GM04504 (cell line): ENCODE results near the gene MYL12B.
"Not testable (repeated sequence)": the region's sequence is repeated elsewhere in the genome, so short reads cannot be mapped to it uniquely, and the experiment has no call there.

ENCODE experiments used
- DNase-seq: peaks from one replicate; pipeline ENCODE4 v3.0.0-alpha.2; 2012; ENCODE audit warnings: low read depth

Gene MYL12B

DNA sequence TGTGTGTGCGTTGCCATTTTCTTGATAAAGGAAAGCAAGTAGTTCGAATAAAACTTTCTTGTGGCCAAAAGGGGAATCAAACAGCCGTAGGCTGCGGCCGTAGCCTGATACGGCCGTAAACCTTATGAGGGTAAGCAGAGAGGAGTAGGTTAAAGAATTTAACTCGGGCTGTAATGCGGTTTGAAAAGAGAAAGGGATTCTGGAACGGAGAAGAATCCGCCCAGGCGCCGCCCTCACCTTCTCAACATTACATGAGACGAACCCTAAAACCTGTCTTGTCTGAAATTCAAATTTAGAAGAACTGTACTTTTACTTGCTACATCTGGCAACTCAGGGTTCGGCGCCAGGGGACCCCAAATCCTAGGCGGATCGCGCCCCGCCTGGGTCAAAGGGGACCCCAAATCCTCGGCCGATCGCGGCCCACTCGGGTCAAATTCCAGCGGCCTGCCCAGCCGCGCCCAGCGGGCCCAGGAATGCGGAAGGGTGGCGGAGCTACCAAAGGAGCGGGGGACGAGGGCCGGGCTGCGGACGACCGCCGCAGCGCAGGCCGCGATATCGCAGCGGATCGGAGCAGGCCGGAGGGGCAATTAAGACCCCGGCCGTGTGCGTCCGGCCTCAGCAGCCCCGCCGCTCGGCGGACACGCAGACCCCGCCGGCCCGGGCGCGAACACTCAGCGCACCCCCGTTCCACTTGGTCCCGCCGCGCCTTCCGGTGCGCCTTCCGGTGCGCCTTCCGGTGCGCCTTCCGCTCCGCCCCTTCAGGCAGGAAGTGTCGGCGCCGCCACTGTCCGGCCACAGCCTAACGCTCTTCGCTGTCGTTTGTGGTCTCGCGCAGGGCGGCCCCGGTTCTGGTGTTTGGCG lies at the start of gene MYL12B:
Gene MYL12B (plus strand): TSS at position 761 of the 861 bp plus-strand sequence. CDS start 10,766 bp downstream, outside the sequence.
- peak; percentile 54 for DNase-seq

DNA sequence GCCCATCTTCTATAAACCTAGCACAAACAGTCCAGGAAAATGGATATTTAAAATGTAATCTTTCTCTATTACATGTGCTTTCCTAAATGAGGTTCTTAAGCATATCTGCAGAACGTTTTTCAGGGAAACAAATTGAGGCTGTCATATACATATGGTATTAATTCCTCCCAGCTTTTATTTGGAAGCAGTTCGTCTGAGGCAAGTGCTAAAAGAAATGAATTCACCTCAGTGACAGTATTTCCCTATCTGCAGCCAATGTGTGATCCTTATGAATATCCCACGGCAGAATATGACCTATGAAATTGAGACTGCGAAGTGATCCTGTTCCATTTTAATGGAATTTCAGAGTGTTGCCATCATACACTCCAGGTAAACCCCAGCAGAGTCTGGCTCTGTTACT lies 49.3 kb upstream of the MYL12B start:
- DNase-seq, result no peak

DNA sequence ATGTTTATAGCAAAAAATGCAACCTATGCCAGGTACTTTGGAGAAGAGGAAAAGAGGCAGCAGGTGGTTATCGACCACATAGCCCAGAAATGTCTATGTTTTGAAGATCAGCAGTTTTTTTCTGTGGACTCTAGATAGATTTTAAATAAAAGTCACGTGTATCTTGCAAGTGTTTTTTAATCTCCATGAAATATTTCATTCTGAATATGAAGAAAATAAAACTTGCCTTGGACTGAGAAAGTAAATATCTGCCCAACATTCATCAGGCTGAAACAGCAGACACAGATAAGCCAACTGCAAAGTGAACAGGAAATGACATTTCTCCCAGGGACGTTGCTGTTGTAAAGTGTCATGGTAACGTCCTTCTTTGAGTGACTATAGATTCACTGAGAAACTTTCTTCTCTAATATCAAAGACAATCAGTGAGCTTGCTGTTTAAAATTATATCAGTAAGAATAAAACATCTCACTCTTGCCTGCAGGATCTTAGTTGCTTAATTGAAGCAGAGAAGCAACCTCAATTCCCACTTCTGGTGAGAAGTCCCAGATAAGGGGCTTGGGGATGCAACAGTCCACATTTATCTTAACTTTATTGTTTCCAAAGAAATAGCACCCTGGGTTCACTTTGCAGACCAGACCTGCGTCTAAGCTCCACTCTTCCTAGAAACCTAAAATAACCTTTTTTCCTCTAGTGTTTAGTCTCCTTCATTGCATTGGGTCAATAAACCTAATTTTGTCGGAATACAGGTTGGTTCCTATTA lies 48.5 kb upstream of the MYL12B start:
- no peak for DNase-seq

DNA sequence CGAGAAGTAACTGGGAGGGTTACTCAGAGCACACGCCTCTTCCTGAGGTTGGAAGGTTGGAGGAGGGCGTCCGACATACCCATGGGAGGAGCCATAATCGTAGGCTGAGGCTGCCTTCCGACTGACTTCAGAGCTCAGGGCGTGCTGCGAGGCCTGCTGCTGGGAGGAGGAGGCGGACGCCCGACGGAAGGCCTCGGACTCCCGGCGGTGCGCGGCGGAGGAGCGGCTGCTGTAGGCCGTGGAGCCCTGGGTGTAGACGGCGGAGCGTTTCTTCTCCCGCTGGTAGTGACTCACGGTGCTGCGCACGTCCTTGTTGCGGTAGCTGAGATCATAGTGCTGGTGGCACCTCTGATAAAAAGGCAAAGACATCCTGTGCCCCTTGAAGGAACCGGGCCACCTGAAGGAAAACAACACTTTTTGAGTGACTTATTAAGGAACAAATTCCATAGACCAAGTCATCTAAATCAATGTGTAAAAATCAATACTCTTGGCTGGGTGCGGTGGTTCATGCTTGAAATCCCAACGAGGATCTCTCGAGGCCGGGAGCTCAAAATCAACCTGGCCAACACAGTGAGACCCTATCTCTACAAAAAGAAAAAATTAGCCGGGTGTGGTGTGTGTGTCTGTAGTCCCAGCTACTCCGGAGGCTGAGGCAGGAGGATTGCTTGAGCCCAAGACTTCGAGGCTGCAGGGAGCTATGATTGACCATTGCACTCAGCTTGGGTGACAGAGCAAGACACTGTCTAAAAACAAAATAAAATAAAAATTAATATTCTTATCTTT lies 46.9 kb upstream of the MYL12B start:
- no peak for DNase-seq

DNA sequence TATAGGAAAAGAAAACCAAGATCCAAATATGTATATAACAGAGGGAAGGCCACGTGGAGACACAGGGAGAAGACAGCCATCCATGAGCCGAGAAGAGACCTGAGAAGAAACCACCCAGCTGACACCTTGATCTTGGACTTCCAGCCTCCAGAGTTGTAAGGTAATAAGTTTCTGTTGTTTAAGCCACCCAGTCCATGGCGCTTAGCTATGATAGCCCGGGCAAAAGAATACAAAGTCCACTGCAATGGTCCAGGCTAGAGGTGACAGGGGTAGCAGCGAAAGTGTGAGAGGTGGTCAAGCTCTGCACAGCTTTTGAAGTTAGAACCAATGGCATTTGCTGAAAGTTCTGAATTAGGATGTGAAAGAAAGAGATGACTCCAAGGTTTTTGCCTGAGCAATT lies 44.9 kb upstream of the MYL12B start:
- DNase-seq, result no peak

DNA sequence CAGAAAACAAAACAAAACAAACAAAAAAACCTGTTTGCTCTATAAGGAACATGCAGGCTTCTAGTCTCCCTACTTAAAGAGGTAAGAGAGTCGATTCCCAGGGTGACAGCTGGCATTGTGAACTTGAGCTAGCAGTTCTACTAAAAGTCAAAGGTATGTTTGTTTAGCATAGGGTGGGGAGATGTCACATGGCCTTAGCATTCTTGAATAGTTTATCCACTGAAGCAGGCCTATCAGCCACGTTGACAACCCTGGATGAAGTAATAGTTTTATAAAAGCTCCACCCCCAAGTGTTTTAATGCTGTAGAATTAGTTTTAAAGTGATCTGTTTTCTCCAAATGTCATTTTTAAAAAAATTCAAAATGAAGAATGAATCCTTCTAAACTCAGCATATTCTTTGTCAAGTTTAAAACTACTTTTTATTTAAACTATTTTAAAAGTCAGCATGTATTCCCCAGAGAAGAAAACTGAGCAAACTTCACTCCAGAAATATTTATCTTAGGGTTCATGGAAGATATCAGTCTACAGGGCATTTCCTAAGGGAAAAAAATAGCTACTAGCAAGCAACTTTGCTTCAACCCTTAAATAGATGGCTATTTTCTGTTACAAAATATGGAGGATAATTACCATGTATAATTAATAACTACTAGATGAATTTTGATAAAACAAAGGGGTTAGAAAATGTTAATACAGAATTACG lies 43.8 kb upstream of the MYL12B start:
- DNase-seq, result no peak

DNA sequence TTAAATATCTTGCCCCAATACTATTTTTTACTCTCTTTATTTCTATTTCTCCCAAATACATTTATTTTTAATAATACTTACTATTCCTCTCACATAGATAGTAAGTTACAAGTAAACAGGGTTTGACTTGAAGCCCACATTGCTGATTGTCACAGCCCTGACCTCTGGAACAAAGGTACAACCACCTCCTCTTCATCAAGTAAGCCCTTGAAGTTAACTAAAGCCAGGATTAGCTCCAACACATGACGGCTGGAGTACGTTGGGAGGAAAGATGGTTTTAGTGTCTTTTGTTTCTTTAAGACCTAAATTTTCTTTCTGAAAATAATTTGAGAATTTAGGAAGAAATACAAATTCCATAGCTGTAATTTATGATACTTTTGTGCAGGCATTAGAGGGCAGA lies 43.1 kb upstream of the MYL12B start:
- DNase-seq, result no peak

DNA sequence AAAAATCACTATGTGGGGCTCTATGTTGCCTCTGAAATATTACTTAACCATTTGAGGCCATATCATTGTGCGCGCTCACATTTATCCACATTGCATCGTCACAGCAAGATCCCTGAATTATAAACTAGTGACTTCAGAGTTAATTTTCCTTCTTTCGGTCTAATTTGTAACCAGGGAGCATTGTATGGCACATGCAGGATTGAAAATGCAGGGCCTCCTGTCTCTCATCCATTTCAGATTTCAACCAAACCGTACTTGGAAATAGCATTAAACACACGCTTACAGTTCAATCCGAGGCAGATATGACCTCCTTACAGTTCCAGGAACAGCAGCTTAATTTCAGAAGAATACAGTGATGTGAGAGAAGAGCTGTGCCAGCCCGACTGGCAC lies 42.7 kb upstream of the MYL12B start:
- DNase-seq, result no peak

DNA sequence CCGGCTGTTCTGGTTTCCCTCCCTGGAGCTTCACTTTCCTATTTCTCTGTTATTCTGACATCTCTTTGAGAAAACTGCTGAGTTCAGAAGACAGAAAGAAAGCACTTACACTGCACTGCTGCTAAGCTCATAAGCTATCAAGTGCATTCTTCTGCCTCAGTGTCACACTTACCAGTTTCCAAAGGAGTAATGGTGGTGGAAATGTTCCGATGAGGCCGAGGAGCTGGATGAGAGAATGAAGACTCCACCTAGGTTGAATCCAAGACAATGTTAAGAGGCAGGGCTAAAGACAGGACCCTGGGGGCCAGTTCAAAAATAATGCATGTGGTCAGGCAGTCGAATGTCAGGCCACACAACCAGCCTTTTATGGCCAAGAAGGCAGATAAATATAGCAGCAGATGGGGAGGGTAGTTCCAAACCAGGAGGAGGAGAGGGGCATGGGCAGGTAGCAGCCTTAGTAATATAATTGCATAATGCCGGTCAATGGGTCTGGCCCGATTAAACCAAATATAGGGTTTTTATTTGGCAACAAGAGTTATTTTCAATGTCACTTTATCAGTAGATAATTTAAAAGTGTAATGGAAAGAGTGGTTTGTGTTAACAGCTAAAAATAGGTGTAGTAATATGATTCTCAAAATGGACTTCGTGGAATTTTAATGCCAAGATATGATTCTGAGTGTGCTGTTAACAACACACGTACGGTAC lies 42.1 kb upstream of the MYL12B start, which contains the start of gene MYOM1:
Gene MYOM1 (minus strand): TSS at position 338 of the 705 bp plus-strand sequence. CDS start 4,745 bp downstream, outside the sequence.
- no peak for DNase-seq

DNA sequence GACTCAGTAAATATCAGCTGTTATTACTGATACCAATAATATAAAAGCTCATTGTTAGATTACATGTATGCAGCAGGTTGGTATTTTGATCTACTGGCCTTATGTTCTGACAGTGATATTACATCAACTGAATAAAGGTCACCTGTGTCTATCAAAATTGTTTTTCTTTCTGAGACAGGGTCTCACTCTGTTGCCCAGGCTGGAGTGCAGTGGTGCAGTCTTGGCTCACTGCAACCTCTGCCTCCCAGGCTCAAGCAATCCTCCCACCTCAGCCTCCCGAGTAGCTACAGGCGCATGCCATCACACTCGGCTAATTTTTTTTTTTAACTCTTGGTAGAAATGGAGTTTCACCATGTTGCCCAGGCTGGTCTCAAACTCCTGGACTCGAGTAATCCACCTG lies 41.1 kb upstream of the MYL12B start:
- not testable (repeated sequence) for DNase-seq

DNA sequence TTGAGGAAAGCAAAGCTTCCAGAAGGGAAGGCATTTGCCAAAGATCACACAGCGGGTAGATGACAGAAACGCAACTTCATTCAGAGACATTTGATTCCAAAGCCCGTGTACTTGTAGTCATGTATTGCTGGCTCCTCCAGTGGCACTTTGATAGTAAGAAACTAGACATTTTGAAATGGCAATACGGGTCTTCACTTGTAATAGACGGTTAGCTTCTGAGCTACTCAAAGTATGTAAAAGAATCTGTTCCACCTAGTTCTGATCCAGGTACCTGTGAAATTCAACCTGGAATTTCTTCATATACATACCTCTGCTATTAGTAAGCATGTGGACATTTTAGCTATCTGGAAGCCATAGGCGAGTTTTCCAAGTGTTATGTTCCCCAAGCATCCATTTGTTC lies 40.4 kb upstream of the MYL12B start:
- DNase-seq, result no peak

DNA sequence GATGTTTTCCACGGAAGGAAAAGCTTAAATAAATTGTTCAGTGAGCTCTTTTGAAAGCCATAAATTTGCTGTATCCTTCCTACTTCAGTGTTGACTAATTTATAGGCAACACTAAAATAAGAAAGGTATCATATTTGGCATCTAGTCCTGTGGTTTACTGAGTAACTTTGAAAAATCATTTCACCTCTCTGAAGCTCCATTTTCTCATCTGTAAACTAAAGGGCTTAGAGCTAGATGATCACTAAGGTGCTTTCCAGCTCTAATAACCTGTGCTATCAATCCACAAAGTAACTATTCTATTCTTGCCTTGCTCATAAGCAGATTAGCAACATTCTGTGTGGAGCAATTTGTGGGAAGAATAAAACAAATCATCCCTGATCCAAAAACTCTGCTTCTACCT lies 38.6 kb upstream of the MYL12B start:
- no peak for DNase-seq

DNA sequence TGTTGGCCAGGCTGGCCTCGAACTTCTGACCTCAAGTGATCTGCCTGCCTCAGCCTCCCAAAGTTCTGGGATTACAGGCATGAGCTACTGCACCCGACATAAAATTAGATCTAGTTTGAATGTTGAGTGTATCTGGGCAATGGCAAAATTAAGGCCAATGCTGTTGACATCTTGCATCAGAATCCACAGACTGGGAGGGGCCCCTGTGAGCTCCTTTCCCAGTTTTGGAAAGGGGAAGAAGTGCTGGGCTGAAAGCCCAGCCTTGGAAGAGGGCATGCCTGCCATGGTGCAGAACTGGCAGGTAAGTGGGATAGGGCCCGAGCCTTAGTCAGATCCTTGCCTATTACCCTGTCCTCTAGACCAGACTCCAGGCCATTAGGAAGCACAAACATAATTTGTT lies 37.7 kb upstream of the MYL12B start:
- DNase-seq, result no peak

DNA sequence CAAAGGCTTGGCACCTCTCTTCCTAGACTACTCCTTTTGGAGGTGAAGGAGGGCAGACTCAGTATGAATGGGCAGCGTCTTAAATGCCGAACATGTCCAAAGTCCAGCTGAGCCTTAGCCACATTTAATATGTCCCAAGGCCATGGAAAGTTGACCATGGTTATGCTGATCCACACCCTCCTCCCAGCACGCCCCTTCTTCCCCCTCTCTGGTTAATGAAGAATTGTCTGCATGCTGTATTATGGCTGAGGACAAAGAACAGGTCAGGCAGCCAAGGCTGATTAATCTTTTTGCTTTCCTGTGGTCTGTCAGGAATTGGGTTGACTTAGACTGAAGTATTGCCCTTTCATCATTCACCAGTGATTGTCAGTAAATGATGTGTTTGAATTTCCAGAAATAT lies 36.3 kb upstream of the MYL12B start:
- no peak for DNase-seq

DNA sequence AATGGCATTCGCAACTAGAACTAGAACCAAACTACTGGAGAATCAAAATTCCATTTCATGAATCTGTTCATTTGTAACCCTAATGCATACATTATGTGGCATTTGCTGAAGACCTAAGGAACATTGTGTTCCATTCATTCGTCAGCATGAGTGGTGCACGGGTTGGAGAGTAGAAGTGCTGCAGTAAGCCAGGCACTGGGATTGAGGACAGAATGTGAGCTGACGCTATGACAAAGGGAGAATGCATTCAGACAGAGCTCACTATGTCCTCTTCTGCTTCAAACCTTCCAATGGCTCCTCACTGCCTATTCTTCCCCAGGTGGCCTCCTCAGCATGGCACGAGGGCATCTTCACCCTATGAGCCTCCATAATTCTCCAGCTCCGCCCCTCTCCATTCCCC lies 35.9 kb upstream of the MYL12B start:
- no peak for DNase-seq

DNA sequence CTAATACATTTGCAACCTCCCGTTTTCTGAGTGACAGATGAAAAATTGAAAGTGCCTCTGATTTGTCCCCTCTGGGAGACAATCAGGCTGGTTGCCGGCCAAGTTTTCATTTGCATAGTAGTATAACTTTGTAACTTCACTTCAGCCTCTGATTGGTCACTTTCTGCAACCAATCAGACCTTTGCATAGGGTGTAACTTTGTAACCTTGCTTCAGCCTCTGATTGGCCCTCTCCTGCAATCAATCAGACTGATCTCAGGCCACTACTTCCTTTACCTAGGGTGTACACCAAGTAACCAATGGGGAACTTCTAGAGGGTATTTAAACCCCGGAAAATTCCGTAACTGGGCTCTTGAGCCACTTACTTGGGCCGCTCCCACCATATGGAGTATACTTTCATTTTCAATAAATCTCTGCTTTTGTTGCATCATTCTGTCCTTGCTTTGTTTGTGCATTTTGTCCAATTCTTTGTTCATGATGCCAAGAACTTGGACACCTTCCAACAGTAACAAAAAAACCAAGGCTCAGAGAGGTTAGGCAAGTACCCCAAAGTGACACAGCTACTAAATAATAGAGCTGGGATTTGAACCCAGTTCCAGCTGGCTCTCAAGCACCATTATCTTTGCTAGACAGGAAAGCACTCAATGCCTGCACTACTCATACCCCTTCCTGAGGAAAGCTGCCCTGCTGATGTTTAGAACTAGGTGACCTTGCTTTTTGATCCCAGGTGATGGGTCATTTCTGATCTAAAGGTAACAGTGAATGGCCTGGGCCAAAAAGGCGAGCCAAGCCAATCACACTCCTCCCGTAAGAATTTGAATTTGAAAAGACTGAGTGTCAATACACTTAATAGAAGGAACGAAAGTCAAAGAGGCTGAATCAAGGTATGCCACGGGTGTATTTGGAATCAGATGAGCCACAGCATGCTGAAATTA lies 31.3 kb upstream of the MYL12B start:
- DNase-seq, result no peak

DNA sequence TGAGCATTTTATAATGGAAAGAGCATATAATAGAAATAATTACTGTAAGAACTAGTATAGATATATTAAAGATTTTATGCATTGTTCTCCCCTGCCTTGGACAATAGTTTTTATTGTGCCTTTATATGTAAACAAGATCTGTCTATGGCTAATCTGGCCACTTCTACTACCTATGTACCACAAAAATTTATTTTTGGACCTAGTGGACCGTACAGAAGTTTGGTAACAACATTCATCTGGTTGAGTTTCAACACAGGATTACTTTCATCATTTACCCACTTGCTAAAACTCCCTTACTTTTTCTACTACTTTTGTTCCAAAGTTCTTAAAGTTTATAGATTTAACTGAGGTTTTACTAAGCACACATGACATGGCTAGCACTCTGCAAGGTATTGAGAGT lies 28.9 kb upstream of the MYL12B start:
- no peak for DNase-seq

DNA sequence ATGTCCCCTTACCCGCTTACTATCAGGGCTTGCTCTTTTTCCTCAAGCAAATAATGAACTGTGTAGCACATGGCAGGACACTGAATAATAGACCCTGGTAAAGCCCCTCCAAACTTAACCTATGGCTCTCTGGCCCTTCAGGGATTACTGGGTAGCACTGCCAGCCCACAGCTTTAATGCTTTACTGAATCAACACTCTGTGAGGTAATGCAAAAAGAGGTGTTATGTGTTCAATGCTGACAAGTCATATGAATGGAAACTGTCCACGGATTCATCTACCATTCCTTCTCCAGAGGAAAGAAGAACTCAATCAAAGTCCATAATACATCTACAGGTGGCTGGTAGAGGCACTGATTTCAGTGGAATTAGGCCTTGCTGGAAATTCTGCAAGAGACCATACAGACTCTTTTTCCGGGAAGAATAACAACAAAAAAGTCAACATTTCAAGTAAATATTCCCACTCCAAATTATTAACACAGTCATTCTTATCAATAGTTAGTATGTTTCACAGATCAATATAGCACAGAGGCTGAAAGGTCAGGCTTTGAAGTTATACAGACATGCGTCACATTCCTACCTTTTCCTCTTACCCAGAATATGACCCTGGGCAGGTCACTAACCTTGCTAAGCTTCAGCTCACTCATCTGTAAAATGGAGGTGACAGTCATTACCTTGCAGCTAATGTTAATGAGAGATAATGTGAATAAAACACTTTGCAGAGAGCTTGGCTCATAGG lies 28.3 kb upstream of the MYL12B start:
- no peak for DNase-seq

DNA sequence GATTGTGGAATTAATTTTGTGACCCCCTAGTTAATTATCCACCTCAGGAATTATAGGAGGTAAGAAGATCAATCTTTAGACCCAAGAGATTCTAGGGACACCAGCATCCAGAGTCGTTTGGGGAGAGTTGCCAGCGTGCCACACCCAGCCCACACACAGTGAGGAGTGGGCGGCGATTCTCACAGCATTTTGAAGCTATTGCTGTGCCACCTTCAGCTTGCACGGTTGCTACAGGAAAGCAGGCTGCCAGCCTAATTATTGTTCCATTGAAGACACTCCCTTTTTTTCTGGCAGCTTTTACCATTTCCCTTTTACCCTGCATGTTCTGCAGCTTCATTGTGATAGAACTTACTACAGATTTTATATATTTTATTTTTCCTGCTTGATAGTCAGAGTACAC lies 27.5 kb upstream of the MYL12B start:
- no peak for DNase-seq
